GM21619 (cell line): ENCODE data around the gene FMN1.

Experiments used
- ATAC-seq: cut with Tn5 transposase; IDR thresholded peaks from one replicate; pipeline ENCODE4 v1.9.1; 2021; ENCODE audit not compliant: unreplicated experiment

FMN1 gene

GRCh38 chr15:33066584-33066983 lies 127.9 kb downstream of the FMN1 start:
- ATAC-seq = no peak

- no peak for ATAC-seq
These were observed 129.6 kb downstream of the FMN1 start for GRCh38 chr15:33064878-33065277.

- no peak for ATAC-seq
These were observed 135.3 kb downstream of the FMN1 start for GRCh38 chr15:33059184-33059583.

GRCh38 chr15:33057845-33058244 lies 136.7 kb downstream of the FMN1 start:
- no peak for ATAC-seq

GRCh38 chr15:33055962-33056361 lies 138.6 kb downstream of the FMN1 start:
- ATAC-seq = no peak

- no peak for ATAC-seq
These were observed 143.0 kb downstream of the FMN1 start for GRCh38 chr15:33051528-33051927.

- ATAC-seq = no peak
These were observed 146.3 kb downstream of the FMN1 start for GRCh38 chr15:33048255-33048654.

GRCh38 chr15:33047077-33047476 lies 147.4 kb downstream of the FMN1 start:
- ATAC-seq = no peak

GRCh38 chr15:33046329-33046728 lies 148.2 kb downstream of the FMN1 start:
- ATAC-seq = no peak

GRCh38 chr15:33045066-33045810 lies 149.3 kb downstream of the FMN1 start:
- no peak for ATAC-seq

- no peak for ATAC-seq
These were observed 149.9 kb downstream of the FMN1 start for GRCh38 chr15:33044598-33044997.

- no peak for ATAC-seq
These were observed 150.9 kb downstream of the FMN1 start for GRCh38 chr15:33043636-33044035.

GRCh38 chr15:33040496-33040895 lies 154.0 kb downstream of the FMN1 start:
- no peak for ATAC-seq

- ATAC-seq = no peak
These were observed 159.9 kb downstream of the FMN1 start for GRCh38 chr15:33034588-33034987.

- ATAC-seq = no peak
These were observed 162.5 kb downstream of the FMN1 start for GRCh38 chr15:33032053-33032452.

- no peak for ATAC-seq
These were observed 163.1 kb downstream of the FMN1 start for GRCh38 chr15:33031324-33031821.

- no peak for ATAC-seq
These were observed 164.2 kb downstream of the FMN1 start for GRCh38 chr15:33030315-33030714.

GRCh38 chr15:33029109-33029652 lies 165.3 kb downstream of the FMN1 start:
- no peak for ATAC-seq

- no peak for ATAC-seq
These were observed 166.0 kb downstream of the FMN1 start for GRCh38 chr15:33028495-33028894.

GRCh38 chr15:33027306-33028035 lies 167.0 kb downstream of the FMN1 start:
- no peak for ATAC-seq

GRCh38 chr15:33026614-33027013 lies 167.9 kb downstream of the FMN1 start:
- ATAC-seq = no peak

GRCh38 chr15:33022629-33023028 lies 171.9 kb downstream of the FMN1 start:
- no peak for ATAC-seq
